ENCODE data around the gene ACTG2.
"Not testable (repeated sequence)": the region's sequence is repeated elsewhere in the genome, so short reads cannot be mapped to it uniquely, and the experiment has no call there.

Gene ACTG2

DNA sequence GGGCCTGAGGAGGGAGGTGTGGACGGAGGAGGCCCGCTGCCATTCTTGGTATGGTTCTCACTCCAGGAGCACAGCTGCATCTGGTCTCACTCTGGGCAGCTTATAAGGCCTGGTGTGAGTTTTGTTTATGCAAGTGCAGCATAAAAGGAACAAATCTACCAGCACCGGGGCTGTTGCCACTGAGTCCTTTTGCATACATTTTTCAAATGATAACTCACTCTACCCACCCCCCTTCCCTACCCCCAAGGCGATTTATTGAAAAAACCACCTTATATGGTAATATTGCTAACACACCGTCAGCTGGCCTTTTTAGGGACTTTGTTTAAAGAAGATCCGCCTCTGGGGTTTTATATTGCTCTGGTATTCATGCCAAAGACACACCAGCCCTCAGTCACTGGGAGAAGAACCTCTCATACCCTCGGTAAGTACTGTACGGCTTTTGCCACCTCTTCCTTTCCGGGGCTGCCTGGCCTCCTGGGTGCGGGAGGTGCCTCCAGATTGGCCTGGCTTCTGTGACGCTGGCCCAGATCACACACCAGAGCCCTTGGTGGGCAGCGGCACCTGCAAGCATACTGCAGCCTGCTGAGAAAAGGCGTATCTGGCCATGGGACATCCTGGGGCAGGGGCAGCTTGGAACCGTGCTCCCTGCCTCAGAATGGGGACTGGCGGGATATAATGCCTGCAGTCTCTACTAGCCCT, at the start of gene ACTG2:
Gene ACTG2 (plus strand): TSS at position 378 of the 699 bp plus-strand sequence. CDS start 8,304 bp downstream, outside the sequence.
- DNase-seq, result no peak

DNA sequence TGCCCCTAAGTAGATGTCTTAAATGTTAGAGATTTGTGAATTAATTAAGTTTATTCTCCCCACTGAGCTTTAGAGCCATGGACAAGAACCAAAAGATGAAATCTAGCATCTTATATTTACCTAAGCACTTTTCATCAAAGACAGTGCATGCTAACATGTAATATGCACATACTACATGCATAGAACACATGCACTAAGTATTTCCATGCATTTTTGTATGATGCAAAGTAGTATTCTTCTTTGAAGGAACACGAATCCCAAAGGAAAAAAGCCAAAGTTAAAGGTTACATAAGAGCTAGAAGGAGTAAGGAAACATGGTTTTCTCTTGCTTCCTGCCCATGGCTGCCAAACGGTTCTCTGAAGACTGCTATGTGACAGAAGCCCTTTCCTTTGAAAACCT, 48.7 kb upstream of the ACTG2 start:
- no peak for DNase-seq

- no peak for DNase-seq
Measured at GRCh38 chr2:73850009-73850408, 42.8 kb upstream of the ACTG2 start.

- no peak for DNase-seq
Measured at GRCh38 chr2:73851274-73851673, 41.5 kb upstream of the ACTG2 start.

DNA sequence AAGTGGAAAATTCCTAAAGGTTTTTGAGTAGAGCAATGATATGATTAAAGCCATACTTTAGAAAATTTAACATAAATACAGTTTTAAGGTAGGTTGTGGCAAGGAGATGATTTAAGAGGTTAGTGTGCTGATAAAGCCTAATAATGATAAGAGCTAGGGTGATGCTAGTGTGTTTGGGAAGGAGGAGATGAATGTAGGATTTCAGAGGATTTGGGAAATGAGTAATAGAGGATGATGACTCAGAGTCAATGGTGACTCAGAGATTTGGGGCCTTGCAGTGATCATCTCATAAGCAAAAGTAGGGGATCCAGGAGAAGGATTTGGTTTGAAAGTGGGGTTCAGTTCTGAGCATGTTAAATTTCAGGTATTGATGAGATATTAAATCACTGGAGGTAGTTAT, 40.8 kb upstream of the ACTG2 start:
- DNase-seq, result no peak

GRCh38 chr2:73855526-73855925, 37.3 kb upstream of the ACTG2 start:
- DNase-seq, result no peak

DNA sequence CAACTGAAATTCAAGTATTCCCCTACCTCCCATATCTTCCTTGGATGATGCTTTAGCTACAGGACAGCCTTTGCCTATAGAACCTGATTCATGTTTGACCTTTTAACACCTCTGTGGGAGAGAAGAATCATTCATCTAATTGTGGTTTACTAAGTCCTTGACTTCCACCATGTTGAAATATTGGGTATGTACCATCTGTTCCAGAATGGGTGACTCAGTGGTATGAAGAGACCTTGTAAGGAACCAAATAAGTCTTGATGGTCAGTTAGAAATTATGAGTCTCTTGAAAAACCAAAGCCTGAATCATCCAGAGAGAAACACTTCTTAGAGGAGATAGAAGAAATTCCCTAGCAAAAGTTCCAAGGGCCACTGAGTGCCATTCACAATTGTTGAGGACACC, 36.6 kb upstream of the ACTG2 start:
- DNase-seq, result no peak

- DNase-seq, result no peak
Measured at GRCh38 chr2:73859721-73860586, 32.9 kb upstream of the ACTG2 start.

GRCh38 chr2:73862987-73863386, 29.8 kb upstream of the ACTG2 start:
- DNase-seq, result no peak

GRCh38 chr2:73868204-73868978, 24.4 kb upstream of the ACTG2 start:
- no peak for DNase-seq

DNA sequence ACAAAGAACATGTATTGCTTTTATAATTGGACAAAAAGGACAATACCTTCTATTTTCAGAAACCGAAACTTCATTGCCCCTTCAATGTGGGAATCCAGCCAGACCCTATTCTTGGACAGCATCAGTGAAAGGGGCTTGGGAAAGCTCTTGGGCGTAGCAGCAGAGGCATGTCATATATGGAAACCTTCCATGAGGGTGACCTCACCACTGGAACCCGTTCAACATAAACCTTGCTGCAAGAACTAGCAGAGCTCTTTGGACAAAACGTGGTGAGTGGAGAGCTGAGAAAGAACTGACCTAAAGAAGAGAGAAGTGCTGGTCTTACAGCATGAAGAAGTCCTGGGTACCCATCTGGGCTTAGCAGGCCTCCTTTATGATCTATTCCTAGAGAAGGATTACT, 22.7 kb upstream of the ACTG2 start:
- no peak for DNase-seq

DNA sequence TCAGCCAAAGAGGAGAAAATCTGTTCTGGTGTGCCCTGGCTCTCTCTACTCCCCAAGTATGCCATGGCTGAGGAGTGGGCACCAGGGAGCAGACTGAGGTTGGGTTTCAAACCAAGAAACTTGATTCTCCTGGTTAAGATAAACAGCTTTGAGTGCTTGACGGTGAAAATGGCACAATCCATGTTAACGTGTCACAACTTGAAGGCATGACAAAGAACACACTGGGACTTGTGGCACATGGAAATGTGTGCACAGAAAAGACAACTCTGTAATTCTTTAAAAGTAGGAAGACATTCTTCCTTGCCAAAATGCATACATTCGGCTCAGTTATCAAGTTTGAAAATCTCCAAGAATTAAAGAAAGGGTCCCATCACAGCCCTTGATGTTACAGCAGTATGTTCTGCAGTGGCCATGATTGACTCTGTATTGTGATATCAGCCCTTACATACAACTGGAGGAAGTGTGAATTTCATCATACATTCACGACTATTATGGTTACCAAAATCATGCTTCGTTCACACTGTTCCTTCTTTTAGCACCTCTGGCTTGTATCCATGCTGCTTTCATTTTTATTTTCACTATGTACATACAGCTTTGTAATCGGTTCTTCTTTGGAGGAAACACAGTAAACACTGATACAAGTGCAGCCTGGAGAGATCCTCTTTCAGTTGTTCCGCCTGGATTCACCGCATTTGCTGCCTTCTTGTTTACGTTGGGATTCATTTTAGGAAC, 15.6 kb upstream of the ACTG2 start:
- DNase-seq, result no peak

DNA sequence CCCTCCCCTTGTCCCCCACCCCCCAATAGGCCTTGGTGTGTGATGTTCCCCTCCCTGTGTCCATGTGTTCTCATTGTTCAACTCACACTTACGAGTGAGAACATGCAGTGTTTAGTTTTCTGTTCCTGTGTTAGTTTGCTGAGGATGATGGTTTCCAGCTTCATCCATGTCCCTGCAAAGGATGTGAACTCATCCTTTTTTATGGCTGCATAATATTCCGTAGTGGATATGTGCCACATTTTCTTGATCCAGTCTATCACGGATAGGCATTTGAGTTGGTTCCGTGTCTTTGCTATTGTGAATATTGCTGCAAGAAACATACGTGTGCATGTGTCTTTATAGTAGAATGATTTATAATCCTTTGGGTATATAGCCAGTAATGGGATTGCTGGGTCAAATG, 14.8 kb upstream of the ACTG2 start:
- DNase-seq, result not testable (repeated sequence)

GRCh38 chr2:73885406-73885805, 7.4 kb upstream of the ACTG2 start:
- DNase-seq, result no peak

GRCh38 chr2:73886357-73886756, 6.5 kb upstream of the ACTG2 start:
- DNase-seq, result no peak

- DNase-seq, result not testable (repeated sequence)
Measured at GRCh38 chr2:73887596-73888353, 5.0 kb upstream of the ACTG2 start.

GRCh38 chr2:73888388-73888787, 4.4 kb upstream of the ACTG2 start:
- DNase-seq, result no peak

DNA sequence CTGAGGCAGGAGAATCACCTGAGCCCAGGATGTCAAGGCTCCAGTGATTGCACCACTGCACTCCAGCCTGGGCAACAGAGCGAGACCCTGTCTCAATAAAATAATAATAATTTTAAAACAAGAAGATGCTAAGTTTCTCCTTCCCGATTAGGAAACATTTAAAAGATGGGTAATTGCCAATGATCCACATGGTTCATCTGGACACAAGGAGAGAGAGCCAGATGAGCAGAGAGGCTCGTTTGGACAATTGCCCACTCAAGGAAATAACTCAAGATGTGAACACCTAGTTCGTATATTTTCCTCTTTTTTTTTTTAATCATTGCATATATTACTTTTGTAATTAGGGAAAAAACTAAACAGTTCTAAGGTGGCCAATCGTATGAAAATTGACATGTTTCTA, 3.6 kb upstream of the ACTG2 start:
- no peak for DNase-seq

GRCh38 chr2:73890301-73891092, 2.3 kb upstream of the ACTG2 start:
- DNase-seq, result no peak

GRCh38 chr2:73891276-73891901, 1.4 kb upstream of the ACTG2 start:
- DNase-seq, result no peak

Measured in CD4-positive, alpha-beta T cell treated with Interleukin-15 for 1 hour (primary cell).